ENCODE measurements around the gene C5orf58. TPM values are rescaled to one million over a fixed set of nuclear protein-coding genes. Genes with fewer than 3 reads are reported as not detected.

The C5orf58 gene
- total RNA-seq, 1 donor from 2014 or later: not detected

- no peak for DNase-seq (ENCODE audit: extremely low spot score in 2 of 2)
- H3K4me1 ChIP-seq: no peaks in the 10 kb centered on the region
- no peak overlapping the region for H3K27ac ChIP-seq
- H3K36me3 ChIP-seq: no peaks in the 10 kb centered on the region
- no peaks in the 10 kb centered on the region for H3K9me3 ChIP-seq
- H3K27me3 ChIP-seq: no peaks in the 10 kb centered on the region
- no peak overlapping the region for H3K4me3 ChIP-seq
- intact Hi-C loops (cut with DNase I): loop anchor here (10.0 kb wide), 1 partner anchor 203 kb away; no protein-coding TSS in a partner anchor
- no peak for TF ChIP-seq CTCF (IDR thresholded peaks at IDR 0.05)
- no peak for TF ChIP-seq POLR2AphosphoS5 (IDR thresholded peaks at IDR 0.05; ENCODE audit: insufficient read depth in 1 of 2, low read depth in 1 of 2)
- no peak for TF ChIP-seq POLR2A (IDR thresholded peaks at IDR 0.05)
These were observed 11.5 kb upstream of the C5orf58 start for GRCh38 chr5:170221327-170221741.

- Histone ChIP-seq H3K9me3 (no peaks in the 10 kb centered on the region), H3K27ac (no peak overlapping the region), H3K36me3 (no peaks in the 10 kb centered on the region), H3K27me3 (no peaks in the 10 kb centered on the region), H3K4me3 (no peak overlapping the region), H3K4me1 (no peaks in the 10 kb centered on the region)
- intact Hi-C loops (cut with DNase I): loop anchor here (10.0 kb wide), 1 partner anchor 201 kb away; no protein-coding TSS in a partner anchor
- TF ChIP-seq POLR2AphosphoS5 (IDR thresholded peaks at IDR 0.05; ENCODE audit: insufficient read depth in 1 of 2, low read depth in 1 of 2) (no peak), POLR2A (IDR thresholded peaks at IDR 0.05) (no peak), CTCF (IDR thresholded peaks at IDR 0.05) (no peak)
- DNase-seq (ENCODE audit: extremely low spot score in 2 of 2): no peak
These were observed 9.4 kb upstream of the C5orf58 start for GRCh38 chr5:170223360-170223759.

DNA sequence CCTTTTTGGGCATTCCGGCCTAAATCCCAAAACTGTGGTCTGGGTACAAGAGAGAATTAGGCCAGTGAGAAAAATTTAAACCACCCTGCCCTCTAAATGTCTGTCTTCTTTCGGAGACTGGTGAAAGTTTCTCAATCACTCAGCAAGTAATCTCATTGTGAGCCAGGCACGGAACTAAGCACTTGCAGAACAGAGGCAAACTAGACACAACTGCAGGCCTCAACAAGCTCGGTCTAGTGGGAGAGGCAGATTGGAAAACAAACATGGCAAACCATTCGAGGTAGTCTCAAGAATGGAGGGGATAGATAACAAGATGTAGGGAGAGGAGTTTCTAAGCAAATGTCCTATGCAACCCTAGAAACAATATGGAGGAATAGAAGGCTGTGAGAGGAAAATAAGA, 8.9 kb upstream of the C5orf58 start:
- no peak overlapping the region for H3K4me3 ChIP-seq
- H3K27me3 ChIP-seq: no peaks in the 10 kb centered on the region
- intact Hi-C loops (cut with DNase I): loop anchor here (10.0 kb wide), 1 partner anchor 201 kb away; no protein-coding TSS in a partner anchor
- H3K9me3 ChIP-seq: no peaks in the 10 kb centered on the region
- no peak overlapping the region for H3K27ac ChIP-seq
- H3K4me1 ChIP-seq: no peaks in the 10 kb centered on the region
- no peaks in the 10 kb centered on the region for H3K36me3 ChIP-seq
- TF ChIP-seq CTCF (IDR thresholded peaks at IDR 0.05): no peak
- no peak for TF ChIP-seq POLR2A (IDR thresholded peaks at IDR 0.05)
- no peak for TF ChIP-seq POLR2AphosphoS5 (IDR thresholded peaks at IDR 0.05; ENCODE audit: insufficient read depth in 1 of 2, low read depth in 1 of 2)
- DNase-seq (ENCODE audit: extremely low spot score in 2 of 2): no peak

DNA sequence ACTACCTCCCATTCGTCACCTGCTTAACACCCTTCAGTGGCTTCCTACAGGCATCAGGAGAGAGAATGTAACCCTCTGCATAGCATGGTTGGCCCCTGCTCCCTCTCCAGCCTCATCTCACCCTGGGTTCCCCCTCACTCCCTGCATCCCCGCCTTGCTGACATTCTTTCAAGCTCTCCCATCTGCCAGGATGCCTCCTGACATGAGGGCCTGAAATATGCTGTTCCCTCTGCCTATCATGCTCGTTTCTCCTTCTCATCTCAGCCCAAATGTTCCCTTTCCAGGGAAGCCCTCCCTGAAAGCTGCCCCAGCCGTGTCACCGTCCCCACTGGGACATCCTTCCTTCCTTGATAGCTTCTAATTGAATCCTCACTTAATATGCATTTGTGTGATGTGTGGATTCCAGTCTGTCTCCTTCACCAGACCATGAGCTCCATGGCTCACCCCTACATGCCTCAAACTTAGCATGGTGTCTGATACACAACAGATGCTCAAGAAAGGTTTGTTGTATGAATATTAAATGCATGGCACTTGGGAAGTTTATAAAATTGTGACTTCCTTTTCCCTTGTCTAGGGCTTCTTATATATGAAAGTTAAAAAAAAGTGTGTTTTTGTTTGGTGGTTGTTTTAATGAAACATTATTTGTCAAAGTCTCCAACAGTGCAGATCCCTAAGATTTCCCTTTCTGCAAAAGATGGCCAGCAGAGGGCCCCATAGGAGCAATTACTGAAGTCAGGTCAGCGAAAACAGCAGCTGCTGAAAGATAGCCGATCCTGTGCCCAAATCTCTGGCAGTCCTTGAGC, 7.3 kb upstream of the C5orf58 start:
- no peaks in the 10 kb centered on the region for H3K36me3 ChIP-seq
- no peaks in the 10 kb centered on the region for H3K9me3 ChIP-seq
- TF ChIP-seq POLR2AphosphoS5 (IDR thresholded peaks at IDR 0.05; ENCODE audit: insufficient read depth in 1 of 2, low read depth in 1 of 2): no peak
- TF ChIP-seq CTCF (IDR thresholded peaks at IDR 0.05): peak; percentile 54 to 75 (median 63)
- no peak overlapping the region for H3K4me3 ChIP-seq
- H3K27ac ChIP-seq: no peak overlapping the region
- H3K27me3 ChIP-seq: no peaks in the 10 kb centered on the region
- intact Hi-C loops (cut with DNase I): loop anchor here (5.0 to 10.0 kb wide), 3 partner anchors 42 to 199 kb away; no protein-coding TSS in a partner anchor
- DNase-seq (ENCODE audit: extremely low spot score in 2 of 2): no peak
- no peaks in the 10 kb centered on the region for H3K4me1 ChIP-seq

DNA sequence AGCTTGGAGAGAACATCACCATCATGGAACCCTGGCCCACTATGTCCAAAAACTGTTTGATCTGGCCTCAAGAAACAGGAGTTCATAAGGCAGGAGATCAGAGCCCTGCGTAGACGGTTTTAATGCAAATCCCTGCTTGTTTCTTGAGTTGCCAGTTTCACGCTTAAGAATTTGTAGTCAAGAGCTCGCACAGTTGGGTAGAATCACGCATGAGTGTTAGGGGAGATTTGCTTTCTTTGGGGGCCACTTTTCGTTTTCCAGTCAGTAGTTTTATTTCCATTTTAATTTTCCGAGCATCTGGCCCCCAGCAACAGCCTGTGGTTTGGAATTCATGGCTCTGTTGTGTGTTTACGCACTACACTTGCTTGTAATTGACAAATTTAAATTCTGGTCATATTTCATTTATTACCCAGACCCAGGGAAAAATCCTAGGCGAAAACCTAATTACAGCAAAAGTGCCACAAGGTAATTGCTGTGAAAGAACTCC, 6.6 kb upstream of the C5orf58 start:
- intact Hi-C loops (cut with DNase I): loop anchor here (5.0 to 10.0 kb wide), 3 partner anchors 41 to 199 kb away; no protein-coding TSS in a partner anchor
- Histone ChIP-seq H3K36me3 (no peaks in the 10 kb centered on the region), H3K4me3 (no peak overlapping the region), H3K9me3 (no peaks in the 10 kb centered on the region), H3K27ac (no peak overlapping the region), H3K27me3 (no peaks in the 10 kb centered on the region), H3K4me1 (no peaks in the 10 kb centered on the region)
- TF ChIP-seq POLR2AphosphoS5 (IDR thresholded peaks at IDR 0.05; ENCODE audit: insufficient read depth in 1 of 2, low read depth in 1 of 2) (no peak), CTCF (IDR thresholded peaks at IDR 0.05) (no peak), POLR2A (IDR thresholded peaks at IDR 0.05) (no peak)
- DNase-seq (ENCODE audit: extremely low spot score in 2 of 2): no peak

All from vagina (tissue), 2 donors.